Measurements from ENCODE around the gene NLK.

NLK gene

GRCh38 chr17:28112606-28113005, 70.1 kb downstream of the NLK start:
- no peaks in the 10 kb centered on the region for H3K27me3 ChIP-seq (ENCODE audit: insufficient read depth, low read length)
- H3K9ac ChIP-seq (ENCODE audit: low read depth, low read length), result no peak overlapping the region
- H3K4me1 ChIP-seq (ENCODE audit: insufficient read depth, low read length), result peaks cover 56% of the 10 kb centered on the region
- 85% methylated on average over 2 of the region's 2 CpGs for WGBS
- no peak overlapping the region for H3K4me3 ChIP-seq (ENCODE audit: low read length)
- H3K9me3 ChIP-seq (ENCODE audit: insufficient read depth, low read depth, low read length), result no peaks in the 10 kb centered on the region; the same call in 1 of the 2 replicates
- no peaks in the 10 kb centered on the region for H3K36me3 ChIP-seq (ENCODE audit: insufficient read depth, low read length)
- 0 out of 2 replicates have a peak overlapping the region, but pooled peaks have one; percentile 6 for H3K27ac ChIP-seq (ENCODE audit: low read depth, low read length)

DNA sequence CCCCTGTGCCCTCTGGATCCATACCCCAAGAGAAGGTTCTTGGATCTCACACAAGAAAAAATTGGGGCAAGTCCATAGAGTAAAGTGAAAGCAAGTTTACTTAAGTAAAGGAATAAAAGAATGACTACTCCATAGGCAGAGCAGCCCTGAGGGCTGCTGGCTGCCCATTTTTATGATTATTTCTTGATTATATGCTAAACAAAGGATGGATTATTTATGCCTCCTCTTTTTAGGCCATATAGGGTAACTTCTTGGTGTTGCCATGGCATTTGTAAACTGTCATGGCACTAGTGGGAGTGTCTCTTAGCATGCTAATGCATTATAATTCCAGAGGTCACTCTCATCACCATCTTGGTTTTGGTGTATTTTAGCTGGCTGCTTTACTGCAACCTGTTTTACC, 70.8 kb downstream of the NLK start:
- no peaks in the 10 kb centered on the region for H3K36me3 ChIP-seq (ENCODE audit: insufficient read depth, low read length)

DNA sequence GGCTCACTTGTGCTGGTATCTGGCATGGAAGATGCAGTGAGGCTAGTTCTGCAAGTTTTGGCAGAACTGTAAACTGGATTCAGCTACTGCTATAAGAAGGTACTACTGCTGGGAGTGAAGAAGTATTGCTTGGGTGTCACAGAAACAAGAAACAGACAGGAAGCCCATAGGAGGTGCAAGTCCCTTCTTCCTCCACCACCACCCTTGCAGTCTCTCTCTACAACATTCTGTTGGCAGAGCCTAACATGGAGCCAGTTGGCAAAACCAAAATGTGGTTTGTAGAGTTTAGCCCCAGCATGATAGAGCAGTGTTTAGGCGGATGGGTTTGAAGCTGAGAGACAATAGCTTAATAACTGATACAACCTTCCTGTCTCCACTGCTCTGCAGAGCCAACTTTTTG, 72.6 kb downstream of the NLK start:
- Histone ChIP-seq H3K9me3 (ENCODE audit: insufficient read depth, low read depth, low read length) (no peaks in the 10 kb centered on the region), H3K4me3 (ENCODE audit: low read length) (no peak overlapping the region), H3K4me1 (ENCODE audit: insufficient read depth, low read length) (peaks cover 67% of the 10 kb centered on the region), H3K36me3 (ENCODE audit: insufficient read depth, low read length) (no peaks in the 10 kb centered on the region), H3K9ac (ENCODE audit: low read depth, low read length) (no peak overlapping the region), H3K27ac (ENCODE audit: low read depth, low read length) (peak overlapping the region; percentile 17; the same call in 1 of the 2 replicates), H3K27me3 (ENCODE audit: insufficient read depth, low read length) (no peaks in the 10 kb centered on the region)
- 88% methylated on average over 1 of the region's 1 CpG for WGBS

More for the DNA sequence above, 70.8 kb downstream of the NLK start:
- H3K9me3 ChIP-seq (ENCODE audit: insufficient read depth, low read depth, low read length), result no peaks in the 10 kb centered on the region; the same call in 1 of the 2 replicates
- H3K27me3 ChIP-seq (ENCODE audit: insufficient read depth, low read length), result no peaks in the 10 kb centered on the region
- no peak overlapping the region for H3K9ac ChIP-seq (ENCODE audit: low read depth, low read length)
- H3K27ac ChIP-seq (ENCODE audit: low read depth, low read length), result no peak overlapping the region
- H3K4me1 ChIP-seq (ENCODE audit: insufficient read depth, low read length), result peaks cover 58% of the 10 kb centered on the region
- no peak overlapping the region for H3K4me3 ChIP-seq (ENCODE audit: low read length)

DNA sequence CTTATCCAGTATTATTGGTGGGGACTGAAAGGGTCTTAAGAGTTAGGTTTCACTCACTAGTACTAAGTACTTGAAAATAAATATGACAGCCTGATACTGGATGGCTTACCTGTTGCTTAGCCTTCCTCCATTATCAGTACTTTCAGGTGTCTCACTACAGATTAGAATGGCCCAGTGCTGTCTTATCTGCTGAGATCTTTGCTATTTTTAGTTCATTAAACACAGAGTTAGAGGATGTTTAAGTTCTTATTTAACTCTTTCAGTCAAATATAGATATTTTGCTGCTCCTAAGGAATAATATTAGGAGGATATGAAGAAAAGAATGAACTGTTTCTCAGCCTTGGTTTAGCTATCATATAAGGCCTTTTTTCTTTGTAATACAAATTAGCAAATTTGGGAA, 74.8 kb downstream of the NLK start:
- Histone ChIP-seq H3K4me1 (ENCODE audit: insufficient read depth, low read length) (peaks cover 58% of the 10 kb centered on the region), H3K27ac (ENCODE audit: low read depth, low read length) (no peak overlapping the region), H3K9ac (ENCODE audit: low read depth, low read length) (no peak overlapping the region), H3K36me3 (ENCODE audit: insufficient read depth, low read length) (0 out of 2 replicates have a peak, but pooled peaks cover under 1% of the 10 kb centered on the region), H3K27me3 (ENCODE audit: insufficient read depth, low read length) (no peaks in the 10 kb centered on the region), H3K9me3 (ENCODE audit: insufficient read depth, low read depth, low read length) (no peaks in the 10 kb centered on the region), H3K4me3 (ENCODE audit: low read length) (no peak overlapping the region)

- H3K9me3 ChIP-seq (ENCODE audit: insufficient read depth, low read depth, low read length), result no peaks in the 10 kb centered on the region
- H3K4me3 ChIP-seq (ENCODE audit: low read length), result no peak overlapping the region
- no peak overlapping the region for H3K9ac ChIP-seq (ENCODE audit: low read depth, low read length)
- peaks cover 47% of the 10 kb centered on the region for H3K4me1 ChIP-seq (ENCODE audit: insufficient read depth, low read length)
- 92% methylated on average over 1 of the region's 1 CpG for WGBS
- H3K27ac ChIP-seq (ENCODE audit: low read depth, low read length), result no peak overlapping the region
- peaks cover 11% of the 10 kb centered on the region; the same call in 1 of the 2 replicates for H3K36me3 ChIP-seq (ENCODE audit: insufficient read depth, low read length)
- no peaks in the 10 kb centered on the region for H3K27me3 ChIP-seq (ENCODE audit: insufficient read depth, low read length)
Observed at GRCh38 chr17:28118362-28118761, 75.9 kb downstream of the NLK start.

DNA sequence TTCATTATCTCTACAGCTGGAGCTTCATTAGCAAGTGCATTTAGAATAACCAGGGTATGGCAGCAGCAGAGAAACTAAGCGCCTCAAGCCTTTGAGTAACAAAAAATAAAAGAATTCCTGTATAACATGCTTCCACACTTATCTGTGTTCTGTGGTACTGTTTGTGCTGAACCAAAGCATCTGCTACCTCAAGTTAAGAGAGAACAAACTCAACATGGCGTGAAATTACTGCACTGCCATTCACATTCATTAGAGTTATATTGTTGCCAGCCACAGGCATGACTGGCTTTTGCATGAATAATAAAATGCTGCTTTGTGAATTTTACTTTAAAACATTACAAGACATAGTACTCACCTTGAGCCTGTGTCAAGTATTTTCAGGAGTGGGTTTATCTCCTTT, 76.6 kb downstream of the NLK start:
- WGBS, result 90% methylated on average over 2 of the region's 2 CpGs
- Histone ChIP-seq H3K36me3 (ENCODE audit: insufficient read depth, low read length) (peaks cover 18% of the 10 kb centered on the region), H3K27me3 (ENCODE audit: insufficient read depth, low read length) (no peaks in the 10 kb centered on the region), H3K4me3 (ENCODE audit: low read length) (no peak overlapping the region), H3K9ac (ENCODE audit: low read depth, low read length) (no peak overlapping the region), H3K4me1 (ENCODE audit: insufficient read depth, low read length) (peaks cover 41% of the 10 kb centered on the region), H3K27ac (ENCODE audit: low read depth, low read length) (no peak overlapping the region), H3K9me3 (ENCODE audit: insufficient read depth, low read depth, low read length) (no peaks in the 10 kb centered on the region)

GRCh38 chr17:28119560-28119959, 77.1 kb downstream of the NLK start:
- no peak overlapping the region for H3K9ac ChIP-seq (ENCODE audit: low read depth, low read length)
- H3K27ac ChIP-seq (ENCODE audit: low read depth, low read length), result no peak overlapping the region
- H3K36me3 ChIP-seq (ENCODE audit: insufficient read depth, low read length), result peaks cover 20% of the 10 kb centered on the region
- no peak overlapping the region for H3K4me3 ChIP-seq (ENCODE audit: low read length)
- peaks cover 35% of the 10 kb centered on the region for H3K4me1 ChIP-seq (ENCODE audit: insufficient read depth, low read length)
- no peaks in the 10 kb centered on the region for H3K9me3 ChIP-seq (ENCODE audit: insufficient read depth, low read depth, low read length)
- H3K27me3 ChIP-seq (ENCODE audit: insufficient read depth, low read length), result no peaks in the 10 kb centered on the region
- WGBS, result 94% methylated on average over 2 of the region's 2 CpGs

DNA sequence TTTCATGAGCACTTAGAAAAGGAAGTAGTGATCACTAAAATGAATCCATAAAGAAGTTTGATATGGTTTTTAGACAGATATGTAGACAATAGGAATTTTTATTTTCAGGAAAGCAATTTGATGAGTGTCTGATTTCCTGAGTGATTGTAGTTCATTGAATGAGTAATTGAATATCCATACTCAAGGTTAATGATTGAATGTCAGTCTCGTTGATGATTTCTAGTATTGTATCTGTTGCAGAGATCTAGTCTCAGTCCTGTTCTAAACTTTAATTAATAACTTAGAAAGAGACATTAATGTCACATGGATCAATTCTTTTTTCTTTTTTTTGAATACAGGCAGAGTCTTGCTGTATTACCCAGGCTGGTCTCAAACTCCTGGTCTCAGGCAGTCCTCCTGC, 78.3 kb downstream of the NLK start:
- Histone ChIP-seq H3K9me3 (ENCODE audit: insufficient read depth, low read depth, low read length) (no peaks in the 10 kb centered on the region), H3K9ac (ENCODE audit: low read depth, low read length) (no peak overlapping the region), H3K36me3 (ENCODE audit: insufficient read depth, low read length) (peaks cover 29% of the 10 kb centered on the region), H3K27ac (ENCODE audit: low read depth, low read length) (no peak overlapping the region), H3K27me3 (ENCODE audit: insufficient read depth, low read length) (no peaks in the 10 kb centered on the region), H3K4me1 (ENCODE audit: insufficient read depth, low read length) (peaks cover 27% of the 10 kb centered on the region), H3K4me3 (ENCODE audit: low read length) (no peak overlapping the region)
- WGBS, result 100% methylated on average over 1 of the region's 1 CpG

DNA sequence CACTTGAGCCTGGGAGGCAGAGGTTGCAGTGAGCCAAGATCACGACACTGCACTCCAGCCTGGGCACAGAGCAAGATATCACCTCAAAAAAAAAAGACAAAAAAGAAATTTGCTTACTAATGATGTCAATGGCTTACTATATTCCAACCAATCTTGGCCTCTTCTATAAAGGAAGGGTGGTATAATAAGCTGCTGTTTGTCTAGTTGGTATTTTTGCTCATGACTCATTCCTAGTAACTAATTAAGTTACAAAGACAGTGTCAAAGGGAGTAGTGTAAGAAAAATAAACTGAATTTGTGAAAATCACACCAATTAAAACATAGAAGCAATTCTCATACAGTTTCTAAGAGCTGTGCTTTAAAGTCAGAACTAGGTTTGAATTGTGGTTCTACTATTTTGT, 82.5 kb downstream of the NLK start:
- no peak overlapping the region for H3K4me3 ChIP-seq (ENCODE audit: low read length)
- H3K4me1 ChIP-seq (ENCODE audit: insufficient read depth, low read length), result no peaks in the 10 kb centered on the region
- no peak overlapping the region for H3K27ac ChIP-seq (ENCODE audit: low read depth, low read length)
- no peaks in the 10 kb centered on the region for H3K9me3 ChIP-seq (ENCODE audit: insufficient read depth, low read depth, low read length)
- no peaks in the 10 kb centered on the region for H3K27me3 ChIP-seq (ENCODE audit: insufficient read depth, low read length)
- H3K36me3 ChIP-seq (ENCODE audit: insufficient read depth, low read length), result peaks cover 41% of the 10 kb centered on the region
- 100% methylated on average over 1 of the region's 1 CpG for WGBS
- H3K9ac ChIP-seq (ENCODE audit: low read depth, low read length), result no peak overlapping the region

DNA sequence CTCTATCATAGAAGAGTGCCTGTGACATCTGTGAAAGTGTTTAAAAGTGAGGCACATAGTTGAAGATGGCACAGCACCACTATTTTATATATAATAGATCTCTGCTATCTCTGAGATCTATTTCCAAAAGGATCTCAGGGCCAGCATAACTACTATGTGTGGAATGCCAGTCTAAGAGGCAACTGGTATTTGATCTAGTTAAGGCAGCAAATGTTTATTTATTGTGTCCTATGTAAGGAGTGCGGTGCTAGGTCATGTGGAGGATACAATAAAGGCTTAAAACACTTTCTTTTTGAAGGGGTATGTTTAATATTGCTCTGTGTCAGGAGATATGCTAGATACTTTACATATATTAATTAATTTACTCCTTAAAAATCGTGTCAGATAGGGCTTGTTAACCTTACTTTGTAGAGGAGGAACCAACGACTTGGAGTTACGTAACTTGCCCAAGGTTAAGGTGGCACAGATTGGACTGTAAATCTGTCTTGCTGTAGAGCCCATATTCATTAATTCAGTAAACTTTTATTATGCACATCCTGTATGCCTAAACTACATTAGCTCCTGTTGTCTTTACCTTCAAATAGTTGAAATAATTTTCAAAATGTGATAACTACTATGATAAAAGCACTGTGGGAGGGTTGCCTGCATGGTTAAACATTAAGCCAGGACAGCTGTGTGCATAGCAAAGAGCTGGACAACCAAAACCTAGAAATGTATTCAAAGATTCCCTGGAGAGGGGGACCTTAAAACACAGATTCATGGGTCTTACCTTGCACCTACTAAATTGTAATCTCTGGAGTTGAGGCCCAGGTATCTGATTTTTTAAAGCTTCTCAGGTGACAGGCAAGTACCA, 83.3 kb downstream of the NLK start:
- Histone ChIP-seq H3K9ac (ENCODE audit: low read depth, low read length) (no peak overlapping the region), H3K4me1 (ENCODE audit: insufficient read depth, low read length) (no peaks in the 10 kb centered on the region), H3K27ac (ENCODE audit: low read depth, low read length) (no peak overlapping the region), H3K9me3 (ENCODE audit: insufficient read depth, low read depth, low read length) (no peaks in the 10 kb centered on the region), H3K36me3 (ENCODE audit: insufficient read depth, low read length) (peaks cover 41% of the 10 kb centered on the region), H3K27me3 (ENCODE audit: insufficient read depth, low read length) (no peaks in the 10 kb centered on the region), H3K4me3 (ENCODE audit: low read length) (no peak overlapping the region)
- WGBS, result 98% methylated on average over 4 of the region's 4 CpGs

GRCh38 chr17:28127196-28127595, 84.7 kb downstream of the NLK start:
- H3K9ac ChIP-seq (ENCODE audit: low read depth, low read length), result no peak overlapping the region
- H3K36me3 ChIP-seq (ENCODE audit: insufficient read depth, low read length), result peaks cover 46% of the 10 kb centered on the region
- H3K9me3 ChIP-seq (ENCODE audit: insufficient read depth, low read depth, low read length), result no peaks in the 10 kb centered on the region
- no peak overlapping the region for H3K27ac ChIP-seq (ENCODE audit: low read depth, low read length)
- WGBS, result 100% methylated on average over 1 of the region's 1 CpG
- no peaks in the 10 kb centered on the region for H3K4me1 ChIP-seq (ENCODE audit: insufficient read depth, low read length)
- no peak overlapping the region for H3K4me3 ChIP-seq (ENCODE audit: low read length)
- H3K27me3 ChIP-seq (ENCODE audit: insufficient read depth, low read length), result no peaks in the 10 kb centered on the region
